IMR-90 (cell line): ENCODE measurements around the gene SFTPB. TPM values are rescaled to one million over a fixed set of nuclear protein-coding genes. Genes with fewer than 3 reads are reported as not detected.

Experiments used
- ATAC-seq: fragments of 200-7000 bp; cut with Tn5 transposase; 2 replicates; pipeline ENCODE4 v1.9.1; 2020; ENCODE audit warnings: low read depth, mild to moderate bottlenecking, moderate library complexity
- BruUV-seq: library from RNA; stranded (reverse); fragments of 400-500 nt; replicated peaks from 2 replicates; lab custom pipeline; 2021; lab: Mats Ljungman, UMichigan
- CTCF ChIA-PET: fragments of 300-600 bp; formaldehyde crosslinking; extraction: SDS; loops from one replicate; lab custom pipeline; 2021; ENCODE audit warnings: antibody characterized with exemption; lab: Yijun Ruan, JAX
- POLR2A ChIA-PET: fragments of 300-600 bp; sonication (Branson Sonifier 250); formaldehyde crosslinking; loops from one replicate; lab custom pipeline; 2022; ENCODE audit warnings: antibody characterized with exemption; ENCODE audit not compliant: unreplicated experiment; lab: Charles Lee
- DNase-seq: peaks from one replicate; pipeline ENCODE4 v3.0.0; 2013
- H2AFZ ChIP-seq: replicated peaks from 2 replicates; pipeline ENCODE3; 2013; ENCODE audit warnings: low read length, mild to moderate bottlenecking; ENCODE audit not compliant: poor library complexity
- H2AK5ac ChIP-seq: 2 replicates; pipeline ENCODE4 v1.6.1; 2013; ENCODE audit warnings: low read depth, low read length, inconsistent platforms
- H2AK9ac ChIP-seq: replicated peaks from 2 replicates; pipeline ENCODE3; 2013; ENCODE audit warnings: mild to moderate bottlenecking, low read depth, low read length, moderate library complexity; ENCODE audit not compliant: poor library complexity
- H2BK120ac ChIP-seq: 2 replicates; pipeline ENCODE4 v1.6.1; 2013; ENCODE audit warnings: low read depth, low read length, inconsistent platforms
- H2BK15ac ChIP-seq: 3 replicates; pipeline ENCODE4 v1.6.1; 2013; ENCODE audit warnings: low read depth, low read length, inconsistent platforms
- H2BK20ac ChIP-seq: 2 replicates; pipeline ENCODE4 v1.6.1; 2013; ENCODE audit warnings: low read depth, mild to moderate bottlenecking, inconsistent platforms, low read length, moderate library complexity
- H2BK5ac ChIP-seq: 2 replicates; pipeline ENCODE4 v1.6.1; 2013; ENCODE audit warnings: mild to moderate bottlenecking, low read depth, low read length, inconsistent platforms; ENCODE audit not compliant: poor library complexity, severe bottlenecking
- H3K14ac ChIP-seq: replicated peaks from 2 replicates; pipeline ENCODE4 v1.6.1; 2013; ENCODE audit warnings: low read depth, low read length, inconsistent platforms
- H3K18ac ChIP-seq: 2 replicates; pipeline ENCODE4 v1.6.1; 2013; ENCODE audit warnings: low read depth, low read length, control low read depth
- H3K23ac ChIP-seq: 2 replicates; pipeline ENCODE4 v1.6.1; 2013; ENCODE audit warnings: low read depth, low read length, inconsistent platforms
- H3K27ac ChIP-seq: 2 replicates; pipeline ENCODE4 v1.5.1; 2013; ENCODE audit warnings: mild to moderate bottlenecking, control low read depth, low read length; ENCODE audit not compliant: insufficient read depth
- H3K27me3 ChIP-seq: 2 replicates; pipeline ENCODE4 v1.6.1; 2013; ENCODE audit warnings: low read length; ENCODE audit not compliant: control insufficient read depth, insufficient read depth
- H3K36me3 ChIP-seq: 2 replicates; pipeline ENCODE4 v1.6.1; 2013; ENCODE audit warnings: low read length, mixed read lengths; ENCODE audit not compliant: control insufficient read depth, insufficient read depth
- H3K4ac ChIP-seq: 2 replicates; pipeline ENCODE4 v1.6.1; 2013; ENCODE audit warnings: low read depth, low read length, inconsistent platforms
- H3K4me1 ChIP-seq: 2 replicates; pipeline ENCODE4 v1.6.1; 2013; ENCODE audit warnings: low read length, mixed read lengths; ENCODE audit not compliant: control insufficient read depth, insufficient read depth
- H3K4me2 ChIP-seq: 2 replicates; pipeline ENCODE4 v1.6.1; 2013; ENCODE audit warnings: low read depth, mild to moderate bottlenecking, control low read depth, low read length, moderate library complexity
- H3K4me3 ChIP-seq: 2 replicates; pipeline ENCODE4 v1.5.1; 2013; ENCODE audit warnings: low read depth, mild to moderate bottlenecking, control low read depth, low read length, moderate library complexity; ENCODE audit not compliant: insufficient read depth
- H3K56ac ChIP-seq: 2 replicates; pipeline ENCODE4 v1.6.1; 2013; ENCODE audit warnings: low read length, inconsistent platforms; ENCODE audit not compliant: insufficient read depth; ENCODE audit errors: extremely low read depth
- H3K79me1 ChIP-seq, 2 experiments: 2 replicates each; pipeline ENCODE4 v1.6.1; 2013; ENCODE audit warnings: low read length in 2 of 2, inconsistent platforms in 1 of 2, low read depth in 1 of 2
- H3K9ac ChIP-seq: 2 replicates; pipeline ENCODE4 v1.6.1; 2013; ENCODE audit warnings: low read depth, low read length, control low read depth
- H3K9me1 ChIP-seq: 2 replicates; pipeline ENCODE4 v1.6.1; 2013; ENCODE audit warnings: low read length, inconsistent platforms; ENCODE audit not compliant: insufficient read depth
- H3K9me3 ChIP-seq: 2 replicates; pipeline ENCODE4 v1.6.1; 2013; ENCODE audit warnings: low read length; ENCODE audit not compliant: control insufficient read depth, insufficient read depth
- H4K20me1 ChIP-seq: 2 replicates; pipeline ENCODE4 v1.6.1; 2013; ENCODE audit warnings: low read length, inconsistent platforms; ENCODE audit not compliant: insufficient read depth
- H4K5ac ChIP-seq: 2 replicates; pipeline ENCODE4 v1.6.1; 2013; ENCODE audit warnings: mild to moderate bottlenecking, low read depth, low read length, control low read depth
- H4K8ac ChIP-seq, 2 experiments: 2 replicates each; pipeline ENCODE4 v1.6.1; 2013; ENCODE audit warnings: low read depth in 2 of 2, low read length in 2 of 2, control low read depth in 1 of 2, inconsistent platforms in 1 of 2
- H4K91ac ChIP-seq: 2 replicates; pipeline ENCODE4 v1.6.1; 2013; ENCODE audit warnings: low read depth, low read length, inconsistent platforms; ENCODE audit not compliant: insufficient read depth
- CEBPB ChIP-seq: IDR thresholded peaks from 2 replicates; pipeline ENCODE4 v1.6.1; 2012; ENCODE audit warnings: low read depth, low read length, improper control_type of control experiment
- CHD1 ChIP-seq: IDR thresholded peaks from 2 replicates; pipeline ENCODE4 v1.6.1; 2012; ENCODE audit warnings: low read depth, low read length, improper control_type of control experiment
- ELK1 ChIP-seq: fragments of 150-350 bp; IDR thresholded peaks from 2 replicates; pipeline ENCODE4 v1.6.1; 2016; ENCODE audit warnings: low read depth, mild to moderate bottlenecking, low read length, moderate library complexity, borderline replicate concordance
- MAFK ChIP-seq: IDR thresholded peaks from 2 replicates; pipeline ENCODE4 v1.6.1; 2012; ENCODE audit warnings: low read depth, low read length, improper control_type of control experiment
- MAZ ChIP-seq: IDR thresholded peaks from 2 replicates; pipeline ENCODE4 v1.6.1; 2012; ENCODE audit warnings: low read depth, mild to moderate bottlenecking, low read length, improper control_type of control experiment, moderate library complexity, borderline replicate concordance
- MXI1 ChIP-seq: IDR thresholded peaks from 2 replicates; pipeline ENCODE4 v1.6.1; 2012; ENCODE audit warnings: low read depth, mild to moderate bottlenecking, low read length, moderate library complexity, borderline replicate concordance
- NFE2L2 ChIP-seq: fragments of 150-350 bp; IDR thresholded peaks from 2 replicates; pipeline ENCODE4 v1.6.1; 2016; ENCODE audit warnings: low read depth, mild to moderate bottlenecking, low read length
- POLR2A ChIP-seq: IDR thresholded peaks from 2 replicates; pipeline ENCODE4 v1.6.1; 2012; ENCODE audit warnings: mild to moderate bottlenecking, low read depth, low read length
- RCOR1 ChIP-seq: IDR thresholded peaks from 2 replicates; pipeline ENCODE4 v1.6.1; 2012; ENCODE audit warnings: mild to moderate bottlenecking, low read length, improper control_type of control experiment; ENCODE audit not compliant: insufficient replicate concordance
- RFX5 ChIP-seq: IDR thresholded peaks from 2 replicates; pipeline ENCODE4 v1.8.0; 2012; ENCODE audit warnings: low read depth, mild to moderate bottlenecking, low read length, moderate library complexity
- SMC3 ChIP-seq: fragments of 150-350 bp; IDR thresholded peaks from 2 replicates; pipeline ENCODE4 v1.6.1; 2016; ENCODE audit warnings: low read depth, mild to moderate bottlenecking, antibody characterized with exemption, low read length, moderate library complexity
- USF2 ChIP-seq: fragments of 150-350 bp; IDR thresholded peaks from 2 replicates; pipeline ENCODE4 v1.6.1; 2017; ENCODE audit warnings: mild to moderate bottlenecking, antibody characterized with exemption, low read length, low read depth
- WGBS, 2 experiments: methylation state at CpG; one replicate each; pipeline versions ENCODE4 v1.1.5 to v1.1.7; 2013; ENCODE audit warnings: missing lambda C conversion rate in 2 of 2; ENCODE audit not compliant: insufficient read length in 1 of 2; ENCODE audit errors: extremely low coverage in 2 of 2; 5-methylcytosine and 5-hydroxymethylcytosine counted together
- dilution Hi-C: fragments of 300-500 bp; cut with HindIII; formaldehyde crosslinking; loops from one replicate; pipeline ENCODE4 v1.14.3; 2018; ENCODE audit warnings: low sequenced_read_pairs; ENCODE audit not compliant: unreplicated experiment
- in situ Hi-C: fragments of 300-500 bp; cut with MboI; formaldehyde crosslinking; loops from 3 replicates; pipeline ENCODE4 v1.14.3; 2019; ENCODE audit warnings: low sequenced_read_pairs, inconsistent platforms, mixed read lengths
- intact Hi-C: fragments of 100-400 bp; cut with micrococcal nuclease; formaldehyde crosslinking; loops from 2 replicates; pipeline ENCODE4 v1.10.0; 2022
- polyA plus RNA-seq, 3 experiments: library from polyadenylated mRNA; depleted of rRNA; stranded (reverse); fragments of >200 nt; gene quantifications; 2 replicates each; pipeline ENCODE4 v1.2.3, GENCODE V29; 2012; ENCODE audit warnings: low replicate concordance in 1 of 3
- total RNA-seq: library from RNA; depleted of rRNA; stranded (reverse); fragments of >200 nt; gene quantifications from 2 replicates; pipeline ENCODE4 v1.2.3, GENCODE V29; 2012
- TF ChIP-seq, protein P1 (sequence below): conservative IDR thresholded peaks from 2 replicates; pipeline ENCODE4 v1.5.1; 2012; ENCODE audit warnings: mild to moderate bottlenecking, low read depth, low read length, improper control_type of control experiment

SFTPB gene
- total and polyA plus RNA-seq, 2 of the 4 experiments (the other 2 are of a cell fraction) = not detected

GRCh38 chr2:85704800-85705679, 37.0 kb upstream of the SFTPB start:
- peak overlapping the region; percentile 91 for H2BK120ac ChIP-seq
- H3K56ac ChIP-seq = no peak overlapping the region; the same call in 1 of the 2 replicates
- peak overlapping the region; percentile 49 for H4K5ac ChIP-seq
- peak overlapping the region; percentile 56 for H3K27ac ChIP-seq
- H3K4me2 ChIP-seq = 0 out of 2 replicates have a peak overlapping the region, but pooled peaks have one; percentile 2
- H4K91ac ChIP-seq = peak overlapping the region; percentile 90
- peak overlapping the region; percentile 76 for H3K14ac ChIP-seq
- no peaks in the 10 kb centered on the region for H3K79me1 ChIP-seq
- POLR2A ChIA-PET = no interaction called here
- H2BK15ac ChIP-seq = peak overlapping the region; percentile 87; the same call in 2 of the 3 replicates
- peak overlapping the region; percentile 81 for H2AK5ac ChIP-seq
- peak overlapping the region; percentile 5 for H2AFZ ChIP-seq
- CTCF ChIA-PET = interaction anchor here (1.0 to 2.2 kb wide), 2 partner anchors 26 to 68 kb away, joined by 4 to 7 read pairs; no protein-coding TSS in a partner anchor
- no peaks in the 10 kb centered on the region for H3K9me1 ChIP-seq
- H2AK9ac ChIP-seq = peak overlapping the region; percentile 39
- DNase-seq (no peak), ATAC-seq (no peak)
- peak overlapping the region; percentile 50 to 81 for H4K8ac ChIP-seq
- WGBS, 2 experiments = 80% methylated on average over 1 of the region's 8 CpGs; no CpG with 5 or more reads in 1 of the 2 experiments
- no peak for TF ChIP-seq MAFK
- TF ChIP-seq, protein P1, sequence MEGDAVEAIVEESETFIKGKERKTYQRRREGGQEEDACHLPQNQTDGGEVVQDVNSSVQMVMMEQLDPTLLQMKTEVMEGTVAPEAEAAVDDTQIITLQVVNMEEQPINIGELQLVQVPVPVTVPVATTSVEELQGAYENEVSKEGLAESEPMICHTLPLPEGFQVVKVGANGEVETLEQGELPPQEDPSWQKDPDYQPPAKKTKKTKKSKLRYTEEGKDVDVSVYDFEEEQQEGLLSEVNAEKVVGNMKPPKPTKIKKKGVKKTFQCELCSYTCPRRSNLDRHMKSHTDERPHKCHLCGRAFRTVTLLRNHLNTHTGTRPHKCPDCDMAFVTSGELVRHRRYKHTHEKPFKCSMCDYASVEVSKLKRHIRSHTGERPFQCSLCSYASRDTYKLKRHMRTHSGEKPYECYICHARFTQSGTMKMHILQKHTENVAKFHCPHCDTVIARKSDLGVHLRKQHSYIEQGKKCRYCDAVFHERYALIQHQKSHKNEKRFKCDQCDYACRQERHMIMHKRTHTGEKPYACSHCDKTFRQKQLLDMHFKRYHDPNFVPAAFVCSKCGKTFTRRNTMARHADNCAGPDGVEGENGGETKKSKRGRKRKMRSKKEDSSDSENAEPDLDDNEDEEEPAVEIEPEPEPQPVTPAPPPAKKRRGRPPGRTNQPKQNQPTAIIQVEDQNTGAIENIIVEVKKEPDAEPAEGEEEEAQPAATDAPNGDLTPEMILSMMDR = no peak
- TF ChIP-seq USF2 = no peak
- no peak for TF ChIP-seq ELK1
- no peak for TF ChIP-seq CHD1
- TF ChIP-seq MXI1 = no peak
- no peak for TF ChIP-seq SMC3
- TF ChIP-seq NFE2L2 = no peak
- TF ChIP-seq RCOR1 = no peak
- no peak for TF ChIP-seq RFX5
- no peak for TF ChIP-seq MAZ
- no peak for TF ChIP-seq CEBPB
- no peak for TF ChIP-seq POLR2A
- H3K9ac ChIP-seq = no peak overlapping the region
- H2BK5ac ChIP-seq = peak overlapping the region; percentile 49
- H3K36me3 ChIP-seq = no peaks in the 10 kb centered on the region
- peaks cover 2% of the 10 kb centered on the region; the same call in 1 of the 2 replicates for H4K20me1 ChIP-seq
- peaks cover 18% of the 10 kb centered on the region for H3K4me1 ChIP-seq
- in situ Hi-C loops = loop anchor here (5.0 kb wide), 1 partner anchor 58 kb away; no protein-coding TSS in a partner anchor
- H3K4ac ChIP-seq = peak overlapping the region; percentile 90
- no TSS peak for BruUV-seq
- no peaks in the 10 kb centered on the region for H3K9me3 ChIP-seq
- H3K18ac ChIP-seq = peak overlapping the region; percentile 44
- no peak overlapping the region for H3K4me3 ChIP-seq
- H3K27me3 ChIP-seq = no peaks in the 10 kb centered on the region
- H2BK20ac ChIP-seq = peak overlapping the region; percentile 92
- intact Hi-C loops = loop anchor here (5.0 kb wide), 1 partner anchor 283 kb away; no protein-coding TSS in a partner anchor
- H3K23ac ChIP-seq = peak overlapping the region; percentile 40
- dilution Hi-C loops = no loop called here
